Activated naive CD4-positive, alpha-beta T cell treated with anti-CD3 and anti-CD28 coated beads, Interleukin-2, amount 10 ng/mL, durations not matched to agents 7 days and 5 days (primary cell): ENCODE data around the gene PCSK4.
A peak's percentile ranks its signal among the peaks of the same experiment; 100 is the strongest.
"Not testable (repeated sequence)": the region's sequence is repeated elsewhere in the genome, so short reads cannot be mapped to it uniquely, and the experiment has no call there.

ENCODE experiments used
- CTCF ChIA-PET: fragments of 350-600 bp; sonication (Branson Sonifier 250); formaldehyde crosslinking; loops from one replicate; lab custom pipeline; 2021; ENCODE audit warnings: antibody characterized with exemption; lab: Charles Lee
- DNase-seq: peaks from one replicate; pipeline ENCODE4 v3.0.0-alpha.2; 2020
- H3K27ac Mint-ChIP-seq: one replicate; pipeline ENCODE4 v1.8.0; 2021; ENCODE audit warnings: mild to moderate bottlenecking, moderate library complexity, mixed read lengths
- H3K27me3 Mint-ChIP-seq: one replicate; pipeline ENCODE4 v1.8.0; 2021; ENCODE audit warnings: mild to moderate bottlenecking, mixed read lengths
- H3K36me3 Mint-ChIP-seq: one replicate; pipeline ENCODE4 v1.8.0; 2021; ENCODE audit warnings: mixed read lengths
- H3K4me1 Mint-ChIP-seq: one replicate; pipeline ENCODE4 v1.8.0; 2021; ENCODE audit warnings: mixed read lengths
- H3K4me3 Mint-ChIP-seq: one replicate; pipeline ENCODE4 v1.8.0; 2021; ENCODE audit warnings: mild to moderate bottlenecking, moderate library complexity, mixed read lengths
- H3K9me3 Mint-ChIP-seq: one replicate; pipeline ENCODE4 v1.8.0; 2021; ENCODE audit warnings: mixed read lengths

The PCSK4 gene

GRCh38 chr19:1503925-1504773 is 14.0 kb upstream of the PCSK4 start:
- Mint-ChIP-seq H3K36me3 (peaks cover 4% of the 10 kb centered on the region), H3K4me1 (peaks cover 7% of the 10 kb centered on the region), H3K9me3 (peaks cover 4% of the 10 kb centered on the region), H3K27ac (peak overlapping the region; percentile 14), H3K4me3 (no peak overlapping the region), H3K27me3 (peaks cover 66% of the 10 kb centered on the region)
- DNase-seq: no peak
- CTCF ChIA-PET: interaction anchor here (0.6 kb wide), 1 partner anchor 78 kb away, joined by 3 read pairs; no protein-coding TSS in a partner anchor

DNA sequence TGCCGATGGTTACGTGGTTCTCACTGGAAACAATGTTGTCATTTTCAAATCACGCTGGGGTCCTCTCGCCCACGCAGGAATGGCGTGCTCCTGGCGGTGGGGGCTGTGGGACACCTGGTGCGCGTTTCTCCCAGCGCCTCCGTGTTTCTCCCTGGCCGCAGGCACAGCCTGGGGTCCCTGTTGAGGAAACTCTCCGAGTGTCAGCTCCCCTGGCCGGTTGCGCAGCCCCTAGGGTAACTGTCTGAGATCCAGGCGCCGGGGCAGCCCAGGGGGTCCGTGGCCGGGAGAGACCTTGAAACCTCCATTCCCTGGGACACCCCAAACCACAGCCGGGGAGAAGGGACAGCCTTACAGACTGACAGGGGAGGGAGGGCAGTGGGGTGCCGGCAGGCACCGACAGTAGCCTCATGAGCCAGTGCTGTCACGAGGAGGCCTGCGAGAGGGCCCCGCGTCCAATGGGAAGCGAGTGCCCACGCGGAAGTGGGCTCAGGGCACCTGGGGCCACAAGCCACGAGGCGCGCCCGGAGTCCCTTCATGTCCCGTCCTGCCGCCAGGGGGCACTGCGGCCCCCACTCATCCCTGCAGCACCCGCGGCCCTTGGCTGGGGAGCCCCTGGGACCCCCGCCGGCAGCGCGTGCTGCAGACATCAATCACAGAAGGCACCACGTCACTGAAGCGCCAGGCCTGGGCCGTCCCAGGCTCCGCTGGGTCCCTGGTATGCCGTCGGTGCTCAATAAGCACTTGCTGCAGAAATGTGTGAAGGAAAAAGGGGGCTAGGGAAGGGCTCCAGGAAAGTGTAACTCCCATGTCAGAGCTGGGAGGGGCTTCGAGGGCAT is 13.2 kb upstream of the PCSK4 start:
- DNase-seq: peak; percentile 78
- H3K36me3 Mint-ChIP-seq: peaks cover 4% of the 10 kb centered on the region
- H3K4me1 Mint-ChIP-seq: peaks cover 7% of the 10 kb centered on the region
- CTCF ChIA-PET: interaction anchor here (0.6 to 1.2 kb wide), 2 partner anchors 28 to 79 kb away, joined by 3 to 4 read pairs; no protein-coding TSS in a partner anchor
- H3K27ac Mint-ChIP-seq: no peak overlapping the region
- no peak overlapping the region for H3K4me3 Mint-ChIP-seq
- H3K9me3 Mint-ChIP-seq: peaks cover 4% of the 10 kb centered on the region
- H3K27me3 Mint-ChIP-seq: peaks cover 58% of the 10 kb centered on the region

DNA sequence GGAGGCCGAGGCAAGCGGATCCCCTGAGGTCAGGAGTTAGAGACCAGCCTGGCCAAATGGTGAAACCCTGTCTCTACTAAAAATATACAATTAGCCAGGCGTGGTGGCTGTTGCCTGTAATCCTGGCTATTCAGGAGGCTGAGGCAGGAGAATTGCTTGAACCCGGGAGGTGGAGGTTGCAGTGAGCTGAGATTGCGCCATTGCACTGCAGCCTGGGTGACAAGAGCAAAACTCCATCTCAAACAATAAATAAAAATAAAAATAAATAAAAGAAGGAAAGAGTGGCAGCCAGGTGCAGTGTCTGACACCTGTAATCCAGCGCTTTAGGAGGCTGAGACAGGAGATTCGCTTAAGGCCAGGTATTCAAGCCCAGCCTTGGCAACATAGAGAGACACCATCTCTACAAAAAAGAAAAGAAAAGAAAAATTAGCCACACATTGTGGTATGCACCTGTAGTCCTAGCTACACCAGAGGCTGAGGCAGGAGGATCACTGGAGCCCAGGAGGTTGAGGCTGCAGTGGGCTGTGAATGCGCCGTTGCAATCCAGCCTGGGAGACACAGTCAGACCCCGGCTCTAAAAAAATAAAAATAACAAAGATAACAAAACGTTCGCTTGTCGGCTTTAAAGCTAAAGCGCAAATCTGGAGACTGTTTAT is 12.4 kb upstream of the PCSK4 start:
- peaks cover 3% of the 10 kb centered on the region for H3K4me1 Mint-ChIP-seq
- no peak for DNase-seq
- peaks cover under 1% of the 10 kb centered on the region for H3K36me3 Mint-ChIP-seq
- no peak overlapping the region for H3K4me3 Mint-ChIP-seq
- peaks cover 54% of the 10 kb centered on the region for H3K27me3 Mint-ChIP-seq
- H3K9me3 Mint-ChIP-seq: peaks cover under 1% of the 10 kb centered on the region
- CTCF ChIA-PET: interaction anchor here (1.2 kb wide), 1 partner anchor 27 kb away, joined by 4 read pairs; no protein-coding TSS in a partner anchor
- no peak overlapping the region for H3K27ac Mint-ChIP-seq

GRCh38 chr19:1501200-1501595 is 11.0 kb upstream of the PCSK4 start:
- CTCF ChIA-PET: no interaction called here
- no peaks in the 10 kb centered on the region for H3K9me3 Mint-ChIP-seq
- H3K4me3 Mint-ChIP-seq: no peak overlapping the region
- DNase-seq: no peak
- no peaks in the 10 kb centered on the region for H3K4me1 Mint-ChIP-seq
- H3K27me3 Mint-ChIP-seq: peaks cover 49% of the 10 kb centered on the region
- no peaks in the 10 kb centered on the region for H3K36me3 Mint-ChIP-seq
- H3K27ac Mint-ChIP-seq: no peak overlapping the region

GRCh38 chr19:1499231-1499630 is 9.1 kb upstream of the PCSK4 start:
- H3K4me1 Mint-ChIP-seq, H3K27ac Mint-ChIP-seq, H3K36me3 Mint-ChIP-seq, DNase-seq, CTCF ChIA-PET, H3K9me3 Mint-ChIP-seq, H3K4me3 Mint-ChIP-seq: not testable (repeated sequence)
- peaks cover 36% of the 10 kb centered on the region for H3K27me3 Mint-ChIP-seq

GRCh38 chr19:1497578-1498235 is 7.6 kb upstream of the PCSK4 start:
- no peak for DNase-seq
- Mint-ChIP-seq H3K4me1 (no peaks in the 10 kb centered on the region), H3K27me3 (peaks cover 32% of the 10 kb centered on the region), H3K36me3 (no peaks in the 10 kb centered on the region), H3K4me3 (no peak overlapping the region), H3K9me3 (no peaks in the 10 kb centered on the region), H3K27ac (peak overlapping the region; percentile 52)
- CTCF ChIA-PET: no interaction called here

DNA sequence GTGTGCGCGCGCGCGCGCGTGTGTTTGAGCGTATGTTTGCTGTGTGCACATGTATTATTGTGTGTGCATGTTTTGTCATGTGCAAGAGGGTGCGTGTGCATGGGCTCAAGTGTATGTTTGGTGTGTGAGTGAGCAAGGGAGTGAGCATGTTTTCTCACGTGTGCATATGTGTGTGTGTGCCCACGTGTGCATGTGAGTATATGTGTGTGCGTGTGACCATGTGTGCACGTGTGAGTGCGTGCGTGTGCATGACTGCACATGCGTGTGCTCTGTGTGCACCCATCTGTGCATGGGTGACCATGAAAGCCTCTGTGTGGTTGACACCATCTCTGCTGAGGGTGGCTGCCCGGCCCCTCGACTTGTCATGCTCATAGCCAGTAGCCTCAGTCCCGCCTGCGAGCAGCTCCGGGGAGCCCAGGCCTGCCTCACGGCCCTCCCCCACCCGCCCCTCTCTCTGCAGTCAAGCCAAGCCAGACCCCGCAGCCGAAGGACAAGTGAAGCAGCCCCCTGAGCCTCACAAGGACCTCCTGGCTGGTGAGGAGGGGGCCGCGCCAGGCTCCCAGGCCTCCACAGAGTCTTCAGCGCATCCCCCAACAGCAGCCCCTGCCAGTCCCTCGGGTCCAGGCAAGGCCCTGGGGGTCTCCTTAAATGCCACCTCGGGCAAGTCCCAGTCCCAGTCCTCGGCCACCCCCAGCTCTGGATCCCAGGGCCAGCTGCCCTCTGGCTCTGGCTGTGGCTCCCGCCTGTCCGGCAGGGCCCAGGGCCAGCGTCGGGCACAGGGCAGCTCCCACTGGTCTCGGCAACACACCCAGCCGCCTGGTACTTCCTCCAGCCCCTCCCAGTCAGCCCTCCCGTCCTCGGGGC is 6.8 kb upstream of the PCSK4 start:
- CTCF ChIA-PET: no interaction called here
- no peaks in the 10 kb centered on the region for H3K36me3 Mint-ChIP-seq
- H3K27me3 Mint-ChIP-seq: peaks cover 33% of the 10 kb centered on the region
- DNase-seq: no peak
- H3K4me3 Mint-ChIP-seq: no peak overlapping the region
- no peaks in the 10 kb centered on the region for H3K9me3 Mint-ChIP-seq
- H3K4me1 Mint-ChIP-seq: peaks cover 1% of the 10 kb centered on the region
- H3K27ac Mint-ChIP-seq: peak overlapping the region; percentile 52

GRCh38 chr19:1495799-1496713 is 5.9 kb upstream of the PCSK4 start:
- DNase-seq: no peak
- H3K4me3 Mint-ChIP-seq: no peak overlapping the region
- H3K27ac Mint-ChIP-seq: no peak overlapping the region
- H3K9me3 Mint-ChIP-seq: no peaks in the 10 kb centered on the region
- peaks cover 6% of the 10 kb centered on the region for H3K4me1 Mint-ChIP-seq
- CTCF ChIA-PET: no interaction called here
- H3K36me3 Mint-ChIP-seq: no peaks in the 10 kb centered on the region
- H3K27me3 Mint-ChIP-seq: peaks cover 37% of the 10 kb centered on the region

- Mint-ChIP-seq H3K4me3 (no peak overlapping the region), H3K36me3 (no peaks in the 10 kb centered on the region), H3K9me3 (no peaks in the 10 kb centered on the region), H3K27me3 (peaks cover 42% of the 10 kb centered on the region), H3K27ac (no peak overlapping the region), H3K4me1 (peaks cover 10% of the 10 kb centered on the region)
- no peak for DNase-seq
- CTCF ChIA-PET: interaction anchor here (0.6 kb wide), 1 partner anchor 60 kb away, joined by 3 read pairs; no protein-coding TSS in a partner anchor
Measured at GRCh38 chr19:1495051-1495798, 5.1 kb upstream of the PCSK4 start.

DNA sequence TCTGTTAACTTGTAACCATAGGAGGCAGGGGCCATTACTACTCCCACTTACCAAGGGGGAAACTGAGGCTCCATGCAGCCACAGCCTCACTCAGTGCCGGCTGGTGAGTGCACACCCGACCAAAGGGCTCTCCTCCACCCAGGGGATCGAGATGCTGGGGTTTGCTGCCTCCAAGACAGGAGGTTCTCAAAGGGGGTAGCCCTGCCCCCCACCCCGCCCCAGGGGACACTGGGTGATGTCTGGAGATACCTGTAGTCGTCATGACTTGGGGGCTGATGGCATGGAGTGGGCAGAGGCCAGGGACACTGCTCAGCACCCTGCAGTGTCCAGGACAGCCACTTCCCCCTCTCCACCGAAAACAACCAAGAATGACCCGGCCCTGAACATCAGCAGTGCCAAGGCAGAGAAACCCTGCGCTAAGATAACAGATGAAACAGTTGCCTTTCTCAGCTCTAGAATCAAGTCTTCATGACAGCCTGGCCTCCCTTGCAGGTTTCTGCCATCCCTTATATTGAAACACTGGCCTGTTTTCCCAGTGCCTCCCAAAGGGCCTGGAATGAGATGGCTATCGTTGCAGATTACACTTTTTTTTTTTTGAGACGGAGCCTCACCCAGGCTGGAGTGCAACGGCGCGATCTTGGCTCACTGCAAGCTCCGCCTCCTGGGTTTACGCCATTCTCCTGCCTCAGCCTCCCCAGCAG is 4.1 kb upstream of the PCSK4 start:
- CTCF ChIA-PET: interaction anchor here (0.6 kb wide), 1 partner anchor 59 kb away, joined by 3 read pairs; no protein-coding TSS in a partner anchor
- no peak overlapping the region for H3K27ac Mint-ChIP-seq
- DNase-seq: no peak
- H3K4me1 Mint-ChIP-seq: peaks cover 16% of the 10 kb centered on the region
- no peak overlapping the region for H3K4me3 Mint-ChIP-seq
- peaks cover 42% of the 10 kb centered on the region for H3K27me3 Mint-ChIP-seq
- H3K36me3 Mint-ChIP-seq: no peaks in the 10 kb centered on the region
- no peaks in the 10 kb centered on the region for H3K9me3 Mint-ChIP-seq

- H3K9me3 Mint-ChIP-seq: no peaks in the 10 kb centered on the region
- no peaks in the 10 kb centered on the region for H3K36me3 Mint-ChIP-seq
- CTCF ChIA-PET: no interaction called here
- H3K4me1 Mint-ChIP-seq: peaks cover 18% of the 10 kb centered on the region
- H3K27ac Mint-ChIP-seq: no peak overlapping the region
- no peak overlapping the region for H3K4me3 Mint-ChIP-seq
- peaks cover 40% of the 10 kb centered on the region for H3K27me3 Mint-ChIP-seq
- DNase-seq: no peak
Measured at GRCh38 chr19:1492474-1493006, 2.4 kb upstream of the PCSK4 start.
